HG03135 (cell line): ENCODE measurements around the gene ZNF189.
A peak's percentile ranks its signal among the peaks of the same experiment; 100 is the strongest.

Source experiments
- ATAC-seq: cut with Tn5 transposase; IDR thresholded peaks from one replicate; pipeline ENCODE4 v1.9.1; 2021; ENCODE audit warnings: mild to moderate bottlenecking, moderate library complexity; ENCODE audit not compliant: unreplicated experiment

ZNF189 gene

GRCh38 chr9:101417977-101418376 is 19.3 kb downstream of the ZNF189 start:
- no peak for ATAC-seq

DNA sequence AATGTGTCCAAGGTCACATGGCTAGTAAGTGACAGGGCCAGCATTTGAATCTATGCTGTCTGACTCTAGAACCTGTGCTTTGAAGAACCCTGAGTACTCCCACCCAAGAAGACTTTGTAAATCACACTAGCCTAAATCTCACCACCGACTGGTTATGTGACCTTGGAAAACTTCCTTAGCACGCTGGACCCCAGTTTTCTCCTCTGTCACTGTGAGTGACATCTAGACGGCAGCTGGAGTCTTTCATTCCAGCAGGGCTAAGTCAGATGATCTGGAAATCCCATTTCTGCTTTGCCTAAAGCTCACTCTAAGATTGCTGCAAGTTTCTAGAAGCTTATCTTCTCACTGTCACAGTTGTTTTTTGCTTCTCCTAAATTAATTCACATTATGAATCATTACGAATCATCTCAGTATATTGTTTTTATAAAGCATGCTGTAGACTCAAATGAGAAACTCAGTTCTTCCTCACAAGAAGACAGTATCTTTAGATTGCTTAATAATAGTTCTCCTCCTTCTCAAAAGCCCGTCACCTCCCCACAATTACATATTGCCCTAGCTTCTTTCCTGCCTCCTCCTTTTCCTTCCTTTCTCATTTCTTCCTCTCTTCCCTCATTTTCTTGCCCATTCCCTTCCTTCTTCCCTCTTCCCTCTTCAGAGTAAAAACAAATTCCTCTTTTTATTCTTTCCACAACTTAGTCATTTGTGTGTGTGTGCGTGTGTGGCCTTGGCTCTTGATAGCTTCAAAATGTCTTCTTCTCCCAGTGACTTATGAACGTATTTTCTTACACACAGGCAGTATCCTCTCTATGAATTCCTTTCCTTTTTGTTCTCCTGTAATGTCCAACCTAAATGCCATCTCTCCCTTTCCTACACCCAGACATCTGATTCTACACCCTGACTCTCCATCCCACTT is 20.1 kb downstream of the ZNF189 start:
- ATAC-seq: no peak

- no peak for ATAC-seq
Observed at GRCh38 chr9:101419863-101420262, 21.2 kb downstream of the ZNF189 start.

GRCh38 chr9:101421653-101422065 is 23.0 kb downstream of the ZNF189 start:
- no peak for ATAC-seq

DNA sequence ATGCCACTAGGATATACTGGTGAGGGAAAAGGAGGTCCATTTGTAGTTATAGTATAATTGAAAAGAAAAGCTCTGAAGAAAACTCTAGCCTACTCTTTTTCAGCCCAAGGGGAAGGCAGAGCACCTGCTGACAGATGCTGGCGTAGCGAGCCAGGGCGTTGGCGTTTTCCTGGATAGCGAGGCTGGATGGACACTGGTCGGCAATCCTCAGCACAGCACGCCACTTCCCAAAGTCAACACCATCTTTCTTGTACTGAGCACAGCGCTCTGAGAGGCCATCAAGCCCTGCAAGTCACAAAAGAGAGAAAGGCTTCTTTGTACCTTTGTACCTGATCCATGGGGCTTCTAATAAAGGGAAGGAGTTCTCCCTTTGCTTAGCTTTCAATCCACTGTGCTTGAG is 28.7 kb downstream of the ZNF189 start:
- no peak for ATAC-seq

DNA sequence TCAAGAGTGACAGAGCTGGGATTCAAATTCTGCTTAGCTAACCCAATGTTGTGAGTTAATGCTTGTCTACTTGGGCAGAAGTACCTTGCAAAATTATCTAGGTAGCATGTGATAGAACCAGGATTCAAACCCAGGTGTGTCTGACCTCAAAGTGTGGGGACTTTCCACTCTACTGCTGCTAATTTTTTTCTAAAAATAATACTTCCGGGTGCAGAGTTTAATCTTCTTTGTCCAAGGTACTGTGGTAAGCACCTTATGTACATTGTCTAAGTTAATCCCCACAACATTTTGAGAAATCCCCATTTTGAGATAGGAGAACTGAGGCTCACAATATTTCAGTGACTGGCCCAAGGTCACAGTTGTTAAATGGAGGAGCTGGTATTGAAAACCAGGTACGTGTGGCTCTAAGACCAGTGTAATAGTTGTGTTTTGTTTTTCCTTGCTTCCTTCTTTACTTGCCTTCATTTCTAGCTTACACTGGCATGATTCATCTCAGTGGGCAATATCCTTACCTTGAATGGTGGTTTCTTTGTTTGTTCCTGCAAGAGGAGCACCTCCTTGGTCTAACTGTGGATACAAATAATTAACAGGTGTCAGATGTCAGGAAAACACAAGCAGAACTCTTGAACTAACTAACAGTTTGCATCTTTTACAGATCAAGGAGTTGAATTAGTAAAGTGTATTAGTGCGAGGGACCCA is 29.5 kb downstream of the ZNF189 start:
- ATAC-seq: peak; percentile 61

- ATAC-seq: no peak
Observed at GRCh38 chr9:101428909-101429308, 30.3 kb downstream of the ZNF189 start.

GRCh38 chr9:101429736-101430135 is 31.1 kb downstream of the ZNF189 start:
- ATAC-seq: no peak

DNA sequence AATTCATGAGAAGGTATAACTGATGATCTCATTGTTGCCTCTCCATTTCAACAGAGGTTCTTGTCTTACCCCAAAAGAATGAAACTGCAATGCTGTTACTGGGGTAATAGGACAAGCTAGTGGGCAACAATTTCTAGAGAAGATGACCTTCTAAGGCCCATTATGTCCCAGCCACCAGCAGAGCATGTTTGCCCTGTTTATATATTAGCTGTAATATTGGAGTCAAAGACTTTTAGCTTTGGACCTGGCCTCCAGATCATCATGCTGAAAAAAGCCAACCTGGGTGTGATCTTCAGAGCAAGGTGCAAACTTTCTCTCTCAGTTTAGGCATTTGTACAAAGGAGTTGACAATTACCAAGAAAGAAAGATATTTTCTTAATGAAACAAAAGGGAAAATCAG is 33.5 kb downstream of the ZNF189 start:
- ATAC-seq: no peak

GRCh38 chr9:101432740-101433139 is 34.1 kb downstream of the ZNF189 start:
- no peak for ATAC-seq

- no peak for ATAC-seq
Observed at GRCh38 chr9:101433229-101433628, 34.6 kb downstream of the ZNF189 start.

- no peak for ATAC-seq
Observed at GRCh38 chr9:101434998-101435397, 36.3 kb downstream of the ZNF189 start.

- ATAC-seq: no peak
Observed at GRCh38 chr9:101435601-101436079, 37.0 kb downstream of the ZNF189 start, which contains the start of gene ALDOB. ALDOB (minus strand) TSS chr9:101435774; CDS start chr9:101430887, 4,887 bp downstream.

DNA sequence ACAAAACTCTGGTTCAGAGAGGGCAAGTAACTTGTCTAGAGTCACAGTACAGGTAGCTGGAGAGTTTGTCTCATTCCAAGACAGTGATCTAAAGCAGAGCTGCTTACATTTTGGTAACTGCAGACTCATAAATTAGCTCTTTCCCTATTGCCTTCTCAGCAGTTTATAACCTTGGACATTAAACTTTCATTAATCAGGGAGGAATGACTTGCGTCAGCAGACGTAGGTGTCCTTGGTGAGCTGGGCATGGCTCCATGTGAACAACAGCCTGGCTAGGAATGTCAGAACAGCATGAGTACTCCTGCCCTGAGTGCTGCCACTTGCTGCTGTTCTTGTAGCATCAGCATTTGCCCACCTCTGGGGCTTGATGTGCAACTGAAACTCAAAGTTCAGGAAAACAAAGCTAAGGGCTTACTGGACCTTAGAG is 39.2 kb downstream of the ZNF189 start:
- ATAC-seq: no peak

- ATAC-seq: no peak
Observed at GRCh38 chr9:101438523-101438922, 39.9 kb downstream of the ZNF189 start.

DNA sequence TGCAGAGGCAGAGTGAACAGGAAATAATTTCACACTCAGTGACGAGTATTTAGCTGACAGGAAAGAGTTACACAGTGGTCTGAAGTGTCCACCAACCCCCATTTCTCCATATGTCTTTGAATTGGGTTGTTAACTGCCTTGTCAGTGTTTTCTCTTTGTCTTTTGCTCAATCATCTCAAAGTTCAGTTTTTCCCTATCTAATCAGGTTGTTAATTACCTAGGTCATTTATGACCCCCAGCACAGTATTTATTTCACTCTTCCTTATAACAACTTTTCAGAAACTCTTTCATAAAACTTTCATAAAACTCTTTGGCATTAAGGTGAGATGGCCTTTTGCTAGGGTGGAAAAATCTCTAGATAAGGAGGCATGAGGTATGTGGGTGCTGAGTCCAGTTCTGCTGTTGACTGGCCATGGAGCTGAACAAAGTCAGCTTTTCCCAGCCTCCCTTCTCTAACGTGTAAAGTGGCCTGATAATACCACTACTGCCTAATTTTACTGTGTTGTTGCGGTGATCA is 42.1 kb downstream of the ZNF189 start:
- no peak for ATAC-seq

GRCh38 chr9:101442318-101442717 is 43.7 kb downstream of the ZNF189 start:
- no peak for ATAC-seq

GRCh38 chr9:101442736-101443135 is 44.1 kb downstream of the ZNF189 start:
- ATAC-seq: no peak

GRCh38 chr9:101443364-101443771 is 44.7 kb downstream of the ZNF189 start:
- no peak for ATAC-seq

DNA sequence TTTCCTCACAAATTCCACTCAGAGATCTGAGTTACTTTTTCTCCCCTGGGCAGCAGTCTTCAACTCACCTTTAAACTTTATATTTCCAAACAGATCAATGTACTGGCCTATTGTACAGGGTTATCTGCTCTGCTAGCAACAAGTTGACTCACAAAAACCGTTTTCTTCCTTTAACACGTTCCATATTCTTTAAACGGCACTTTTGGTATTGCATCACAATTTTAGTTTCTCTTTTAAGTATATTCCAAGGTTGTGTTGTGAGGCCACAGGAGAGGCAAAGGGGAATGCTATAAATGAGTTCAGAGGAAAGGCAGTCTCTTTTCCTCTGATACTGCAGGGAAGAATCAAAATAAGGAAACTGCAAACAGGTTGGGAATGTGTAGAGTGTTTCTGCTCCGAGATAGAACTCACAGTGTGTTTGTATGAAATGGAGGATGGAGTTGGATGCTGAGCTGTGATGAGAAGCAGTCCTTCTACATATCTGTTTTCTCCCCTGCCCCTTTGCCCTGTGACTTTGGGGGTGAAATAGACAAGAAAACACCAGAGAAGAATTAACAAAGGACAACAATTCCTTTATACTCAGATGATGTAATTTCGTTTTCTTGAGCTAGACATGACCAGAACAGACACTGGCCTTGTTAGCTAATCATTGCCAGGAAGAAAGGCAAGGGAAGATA is 46.8 kb downstream of the ZNF189 start:
- ATAC-seq: no peak

- no peak for ATAC-seq
Observed at GRCh38 chr9:101446732-101447131, 48.1 kb downstream of the ZNF189 start.
